IPS-18c (cell line): ENCODE results near the gene OR13J1.

ENCODE experiments used
- H3K4me3 ChIP-seq: 2 replicates; pipeline ENCODE4 v1.7.0; 2013; ENCODE audit warnings: low read depth, mild to moderate bottlenecking, low read length, moderate library complexity; ENCODE audit not compliant: insufficient read depth
- H3K9me3 ChIP-seq: one replicate; pipeline ENCODE4 v1.6.1; 2013; ENCODE audit warnings: mild to moderate bottlenecking, low read length, moderate library complexity; ENCODE audit not compliant: control insufficient read depth, insufficient read depth

Gene OR13J1

GRCh38 chr9:35869621-35870216, 482 bp downstream of the OR13J1 start:
- peaks cover 3% of the 10 kb centered on the region for H3K9me3 ChIP-seq
- no peak overlapping the region for H3K4me3 ChIP-seq

- Histone ChIP-seq H3K4me3 (no peak overlapping the region), H3K9me3 (peaks cover 3% of the 10 kb centered on the region)
Measured at GRCh38 chr9:35868933-35869332, 1.3 kb downstream of the OR13J1 start.

GRCh38 chr9:35867538-35867937, 2.7 kb downstream of the OR13J1 start:
- H3K9me3 ChIP-seq: peaks cover 3% of the 10 kb centered on the region

GRCh38 chr9:35864695-35865255, 5.4 kb downstream of the OR13J1 start:
- Histone ChIP-seq H3K4me3 (no peak overlapping the region), H3K9me3 (no peaks in the 10 kb centered on the region)

More at GRCh38 chr9:35867538-35867937, 2.7 kb downstream of the OR13J1 start:
- H3K4me3 ChIP-seq: no peak overlapping the region

GRCh38 chr9:35863583-35863982, 6.6 kb downstream of the OR13J1 start:
- no peak overlapping the region for H3K4me3 ChIP-seq
- no peaks in the 10 kb centered on the region for H3K9me3 ChIP-seq

GRCh38 chr9:35862328-35862727, 7.9 kb downstream of the OR13J1 start:
- Histone ChIP-seq H3K4me3 (no peak overlapping the region), H3K9me3 (no peaks in the 10 kb centered on the region)

GRCh38 chr9:35861161-35861897, 8.9 kb downstream of the OR13J1 start:
- H3K4me3 ChIP-seq: no peak overlapping the region
- no peaks in the 10 kb centered on the region for H3K9me3 ChIP-seq

- Histone ChIP-seq H3K9me3 (no peaks in the 10 kb centered on the region), H3K4me3 (no peak overlapping the region)
Measured at GRCh38 chr9:35859990-35860339, 10.2 kb downstream of the OR13J1 start.

- no peaks in the 10 kb centered on the region for H3K9me3 ChIP-seq
- no peak overlapping the region for H3K4me3 ChIP-seq
Measured at GRCh38 chr9:35859310-35859989, 10.8 kb downstream of the OR13J1 start.

- H3K4me3 ChIP-seq: no peak overlapping the region
- no peaks in the 10 kb centered on the region for H3K9me3 ChIP-seq
Measured at GRCh38 chr9:35858458-35858857, 11.7 kb downstream of the OR13J1 start.

- Histone ChIP-seq H3K4me3 (no peak overlapping the region), H3K9me3 (no peaks in the 10 kb centered on the region)
Measured at GRCh38 chr9:35856882-35857281, 13.3 kb downstream of the OR13J1 start.

GRCh38 chr9:35856206-35856605, 14.0 kb downstream of the OR13J1 start:
- no peak overlapping the region for H3K4me3 ChIP-seq

GRCh38 chr9:35854091-35854762, 16.0 kb downstream of the OR13J1 start:
- H3K9me3 ChIP-seq: no peaks in the 10 kb centered on the region
- no peak overlapping the region for H3K4me3 ChIP-seq

More at GRCh38 chr9:35856206-35856605, 14.0 kb downstream of the OR13J1 start:
- no peaks in the 10 kb centered on the region for H3K9me3 ChIP-seq

- H3K9me3 ChIP-seq: no peaks in the 10 kb centered on the region
- no peak overlapping the region for H3K4me3 ChIP-seq
Measured at GRCh38 chr9:35852876-35853865, 17.0 kb downstream of the OR13J1 start.

- Histone ChIP-seq H3K9me3 (no peaks in the 10 kb centered on the region), H3K4me3 (no peak overlapping the region)
Measured at GRCh38 chr9:35852267-35852815, 17.9 kb downstream of the OR13J1 start.
